Stimulated activated CD8-positive, alpha-beta memory T cell treated with anti-CD3 and anti-CD28 coated beads, Interleukin-4, amount 100 ng/mL, for 24 hours (primary cell): ENCODE results near the gene RRP7A.
"Not testable (repeated sequence)": the region's sequence is repeated elsewhere in the genome, so short reads cannot be mapped to it uniquely, and the experiment has no call there.

Experiments used
- DNase-seq: peaks from one replicate; pipeline ENCODE4 v3.0.0-alpha.2; 2020; ENCODE audit warnings: low read depth

RRP7A gene

GRCh38 chr22:42495533-42496141 lies 24.0 kb downstream of the RRP7A start:
- DNase-seq: not testable (repeated sequence)

- no peak for DNase-seq
These were observed 26.2 kb downstream of the RRP7A start for GRCh38 chr22:42493393-42493792.

- DNase-seq: no peak
These were observed 27.3 kb downstream of the RRP7A start for GRCh38 chr22:42492323-42492690.

GRCh38 chr22:42490243-42490832 lies 29.3 kb downstream of the RRP7A start:
- DNase-seq: no peak

GRCh38 chr22:42489000-42489399 lies 30.6 kb downstream of the RRP7A start:
- DNase-seq: no peak

GRCh38 chr22:42484506-42484905 lies 35.1 kb downstream of the RRP7A start:
- DNase-seq: no peak

GRCh38 chr22:42483610-42484223 lies 35.9 kb downstream of the RRP7A start:
- not testable (repeated sequence) for DNase-seq

GRCh38 chr22:42475122-42475521 lies 44.5 kb downstream of the RRP7A start:
- no peak for DNase-seq

GRCh38 chr22:42473484-42474193 lies 46.0 kb downstream of the RRP7A start:
- DNase-seq: no peak

GRCh38 chr22:42472671-42473070 lies 46.9 kb downstream of the RRP7A start:
- no peak for DNase-seq

- DNase-seq: no peak
These were observed 48.2 kb downstream of the RRP7A start for GRCh38 chr22:42471441-42471840.

- no peak for DNase-seq
These were observed 49.1 kb downstream of the RRP7A start for GRCh38 chr22:42470366-42471082.

GRCh38 chr22:42468841-42469240 lies 50.8 kb downstream of the RRP7A start:
- no peak for DNase-seq

GRCh38 chr22:42462016-42462415 lies 57.6 kb downstream of the RRP7A start:
- DNase-seq: no peak

- no peak for DNase-seq
These were observed 58.1 kb downstream of the RRP7A start for GRCh38 chr22:42461511-42461910.
